ENCODE measurements around the gene RGS16. TPM values are rescaled to one million over a fixed set of nuclear protein-coding genes. Genes with fewer than 3 reads are reported as not detected.

The RGS16 gene
- polyA plus RNA-seq, 3 donors from 2014 or later = 0.21 to 0.50 (median 0.48) TPM

- Mint-ChIP-seq H3K4me1 (peaks cover 9 to 14% of the 10 kb centered on the region in 2 donors), H3K36me3 (no peaks in the 10 kb centered on the region), H3K9me3 (no peaks in the 10 kb centered on the region), H3K4me3 (no peak overlapping the region), H3K27ac (no peak overlapping the region), H3K27me3 (ENCODE audit: low read depth in 3 of 3) (peaks cover 4 to 11% (median 5%) of the 10 kb centered on the region in 3 donors)
- DNase-seq = no peak
Measured at GRCh38 chr1:182599339-182599738, 4.8 kb downstream of the RGS16 start.

- H3K36me3 Mint-ChIP-seq = no peaks in the 10 kb centered on the region
- peak overlapping the region in 1 of 6 donors; percentile 43 for H3K27ac Mint-ChIP-seq
- H3K4me1 Mint-ChIP-seq = peaks cover 0 to 3% of the 10 kb centered on the region in 2 donors
- H3K27me3 Mint-ChIP-seq (ENCODE audit: low read depth in 3 of 3) = peaks cover 2 to 8% (median 5%) of the 10 kb centered on the region in 3 donors
- H3K9me3 Mint-ChIP-seq = no peaks in the 10 kb centered on the region
- DNase-seq = no peak
- no peak overlapping the region for H3K4me3 Mint-ChIP-seq
Measured at GRCh38 chr1:182598296-182598695, 5.9 kb downstream of the RGS16 start.

- DNase-seq = no peak
- Mint-ChIP-seq H3K27ac (no peak overlapping the region), H3K9me3 (no peaks in the 10 kb centered on the region), H3K27me3 (ENCODE audit: low read depth in 3 of 3) (peaks cover 3 to 5% (median 5%) of the 10 kb centered on the region in 3 donors), H3K36me3 (no peaks in the 10 kb centered on the region), H3K4me1 (no peaks in the 10 kb centered on the region), H3K4me3 (no peak overlapping the region)
Measured at GRCh38 chr1:182596934-182597333, 7.3 kb downstream of the RGS16 start.

- H3K27me3 Mint-ChIP-seq (ENCODE audit: low read depth in 3 of 3) = peaks cover 4 to 5% (median 5%) of the 10 kb centered on the region in 3 donors
- H3K36me3 Mint-ChIP-seq = no peaks in the 10 kb centered on the region
- no peak overlapping the region for H3K27ac Mint-ChIP-seq
- peak; percentile 46 to 52 (median 50) for DNase-seq
- H3K4me3 Mint-ChIP-seq = no peak overlapping the region
- H3K4me1 Mint-ChIP-seq = no peaks in the 10 kb centered on the region
- no peaks in the 10 kb centered on the region for H3K9me3 Mint-ChIP-seq
Measured at GRCh38 chr1:182595641-182596240, 8.4 kb downstream of the RGS16 start.

GRCh38 chr1:182589931-182590330 lies 14.3 kb downstream of the RGS16 start:
- H3K4me1 Mint-ChIP-seq = peaks cover 38 to 46% of the 10 kb centered on the region in 2 donors
- H3K27ac Mint-ChIP-seq = peak overlapping the region; percentile 98 to 100 (median 100)
- no peak for DNase-seq
- H3K27me3 Mint-ChIP-seq (ENCODE audit: low read depth in 3 of 3) = peaks cover 5 to 7% (median 7%) of the 10 kb centered on the region in 3 donors
- H3K9me3 Mint-ChIP-seq = no peaks in the 10 kb centered on the region
- peak overlapping the region; percentile 96 to 100 (median 98) for H3K4me3 Mint-ChIP-seq
- peaks cover 12 to 20% (median 15%) of the 10 kb centered on the region in 3 donors for H3K36me3 Mint-ChIP-seq

- H3K27ac Mint-ChIP-seq = peak overlapping the region; percentile 98 to 100 (median 100)
- H3K4me1 Mint-ChIP-seq = peaks cover 43 to 50% of the 10 kb centered on the region in 2 donors
- no peaks in the 10 kb centered on the region for H3K9me3 Mint-ChIP-seq
Measured at GRCh38 chr1:182589520-182589919, 14.7 kb downstream of the RGS16 start.

GRCh38 chr1:182588500-182589396 lies 15.4 kb downstream of the RGS16 start, which contains the start of gene RNASEL:
Gene RNASEL (minus strand): TSS chr1:182589256. CDS start chr1:182586806, 2,450 bp downstream.
- H3K9me3 Mint-ChIP-seq = no peaks in the 10 kb centered on the region
- H3K27ac Mint-ChIP-seq = peak within 1 kb of the TSS; percentile 98 to 100 (median 100)
- peaks cover 21 to 27% (median 25%) of the 10 kb centered on the region in 3 donors for H3K36me3 Mint-ChIP-seq
- H3K4me1 Mint-ChIP-seq = peaks cover 50 to 58% of the 10 kb centered on the region in 2 donors
- H3K4me3 Mint-ChIP-seq = peak within 1 kb of the TSS; percentile 96 to 100 (median 98)
- peak; percentile 60 to 70 (median 69) for DNase-seq
- H3K27me3 Mint-ChIP-seq (ENCODE audit: low read depth in 3 of 3) = peaks cover 0 to 7% (median 2%) of the 10 kb centered on the region in 3 donors

More at GRCh38 chr1:182589520-182589919, 14.7 kb downstream of the RGS16 start:
- Mint-ChIP-seq H3K4me3 (peak overlapping the region; percentile 96 to 100 (median 98)), H3K27me3 (ENCODE audit: low read depth in 3 of 3) (peaks cover 4 to 7% (median 5%) of the 10 kb centered on the region in 3 donors), H3K36me3 (peaks cover 16 to 24% (median 19%) of the 10 kb centered on the region in 3 donors)
- DNase-seq = no peak

GRCh38 chr1:182587666-182588499 lies 16.3 kb downstream of the RGS16 start:
- Mint-ChIP-seq H3K4me1 (peaks cover 58 to 66% of the 10 kb centered on the region in 2 donors), H3K9me3 (no peaks in the 10 kb centered on the region), H3K4me3 (peak overlapping the region; percentile 96 to 100 (median 98)), H3K36me3 (peaks cover 29 to 36% (median 31%) of the 10 kb centered on the region in 3 donors), H3K27ac (peak overlapping the region; percentile 98 to 100 (median 100)), H3K27me3 (ENCODE audit: low read depth in 3 of 3) (peaks cover 0 to 7% (median 2%) of the 10 kb centered on the region in 3 donors)
- no peak for DNase-seq

- Mint-ChIP-seq H3K9me3 (no peaks in the 10 kb centered on the region), H3K4me3 (no peak overlapping the region), H3K4me1 (peaks cover 62 to 74% of the 10 kb centered on the region in 2 donors), H3K36me3 (peaks cover 36 to 42% (median 36%) of the 10 kb centered on the region in 3 donors), H3K27ac (no peak overlapping the region), H3K27me3 (ENCODE audit: low read depth in 3 of 3) (peaks cover 0 to 7% (median 2%) of the 10 kb centered on the region in 3 donors)
- DNase-seq = no peak
Measured at GRCh38 chr1:182587093-182587492, 17.1 kb downstream of the RGS16 start.

GRCh38 chr1:182586380-182586779 lies 17.8 kb downstream of the RGS16 start:
- Mint-ChIP-seq H3K36me3 (peaks cover 38 to 46% (median 39%) of the 10 kb centered on the region in 3 donors), H3K27me3 (ENCODE audit: low read depth in 3 of 3) (peaks cover 0 to 5% (median 2%) of the 10 kb centered on the region in 3 donors), H3K4me1 (peaks cover 62 to 76% of the 10 kb centered on the region in 2 donors), H3K4me3 (peak overlapping the region in 1 of 5 donors; percentile 27), H3K9me3 (no peaks in the 10 kb centered on the region), H3K27ac (no peak overlapping the region)
- DNase-seq = no peak

GRCh38 chr1:182584746-182585145 lies 19.4 kb downstream of the RGS16 start:
- no peak for DNase-seq
- Mint-ChIP-seq H3K9me3 (no peaks in the 10 kb centered on the region), H3K27me3 (ENCODE audit: low read depth in 3 of 3) (peaks cover 0 to 5% (median 2%) of the 10 kb centered on the region in 3 donors), H3K36me3 (peaks cover 43 to 60% (median 50%) of the 10 kb centered on the region in 3 donors), H3K4me1 (peaks cover 61 to 72% of the 10 kb centered on the region in 2 donors), H3K27ac (peak overlapping the region in 2 of 6 donors; percentile 50 to 53), H3K4me3 (peak overlapping the region in 1 of 5 donors; percentile 71)

- no peaks in the 10 kb centered on the region for H3K9me3 Mint-ChIP-seq
- no peak overlapping the region for H3K27ac Mint-ChIP-seq
- H3K36me3 Mint-ChIP-seq = peaks cover 57 to 73% (median 59%) of the 10 kb centered on the region in 3 donors
- no peak for DNase-seq
- H3K27me3 Mint-ChIP-seq (ENCODE audit: low read depth in 3 of 3) = no peaks in the 10 kb centered on the region
- H3K4me1 Mint-ChIP-seq = peaks cover 32 to 51% of the 10 kb centered on the region in 2 donors
- no peak overlapping the region for H3K4me3 Mint-ChIP-seq
Measured at GRCh38 chr1:182580736-182581135, 23.5 kb downstream of the RGS16 start.

Measured in immature natural killer cell (primary cell).